T-helper 1 cell treated with Interleukin-12 subunit alpha and Interleukin-12 subunit beta and Interleukin-4 antibody, amounts not matched to agents 30 ng/mL and 1 ng/mL, for 36 hours (primary cell): ENCODE results near the gene FBXW10B. TPM values are rescaled to one million over a fixed set of nuclear protein-coding genes. Genes with fewer than 3 reads are reported as not detected.

Source experiments
- total RNA-seq: library from RNA; stranded (reverse); gene quantifications from 2 replicates; pipeline ENCODE4 v1.2.3, GENCODE V29; 2022

The FBXW10B gene
- total RNA-seq, 1 donor from 2014 or later, result 3.6 TPM

Other genes starting within 250 kb of the FBXW10B start
- 4.8 and 9.4 TPM in 2 replicates for gene CDRT4, start 152.1 kb downstream of the FBXW10B start, total RNA-seq
- gene TVP23C, start 56.2 kb downstream of the FBXW10B start, total RNA-seq, result 15.1 and 18.4 TPM in 2 replicates
- 51.3 and 52.2 TPM in 2 replicates for gene TRIM16, start 64.6 kb upstream of the FBXW10B start, total RNA-seq
- 22.5 and 32.7 TPM in 2 replicates for gene ZNF286A, start 80.0 kb upstream of the FBXW10B start, total RNA-seq
- 0.25 TPM in 1 of 2 replicates, not detected in the other for gene TBC1D26, start 112.6 kb upstream of the FBXW10B start, total RNA-seq